Gastrocnemius medialis (tissue), 4 donors: ENCODE measurements around the gene OAS3. TPM values are rescaled to one million over a fixed set of nuclear protein-coding genes. Genes with fewer than 3 reads are reported as not detected.
"Not testable (repeated sequence)": the region's sequence is repeated elsewhere in the genome, so short reads cannot be mapped to it uniquely, and the experiment has no call there.

Experiments
- ATAC-seq, 2 donors: fragments of 150-250 bp; one replicate each; pipeline ENCODE4 v1.9.1; 2016
- DNase-seq, 2 donors: peaks; one replicate each; pipeline ENCODE4 v3.0.0-alpha.2; 2019
- H3K27ac ChIP-seq, 4 donors: fragments of 200-600 bp; sonication (generic); 1 replicate in 1 of 4; 2 replicates in 3 of 4; pipeline ENCODE4 v1.5.1; 2016 to 2018; ENCODE audit warnings: mild to moderate bottlenecking in 2 of 4, moderate library complexity in 1 of 4
- H3K27me3 ChIP-seq, 3 donors: fragments of 200-600 bp; sonication (generic) in 2 of 3; 1 replicate in 1 of 3; 2 replicates in 2 of 3; pipeline versions ENCODE4 v1.5.1 to v1.6.0; 2016 to 2019; ENCODE audit warnings: mild to moderate bottlenecking in 1 of 3, moderate library complexity in 1 of 3
- H3K36me3 ChIP-seq, 2 donors: fragments of 200-600 bp; sonication (generic) in 1 of 2; one replicate each; pipeline ENCODE4 v1.5.1; 2017 to 2018
- H3K4me1 ChIP-seq, 2 donors: fragments of 200-600 bp; sonication (generic) in 1 of 2; one replicate each; pipeline ENCODE4 v1.5.1; 2016 to 2017; ENCODE audit warnings: mild to moderate bottlenecking in 2 of 2
- H3K4me3 ChIP-seq, 4 donors: fragments of 200-600 bp; sonication (generic) in 3 of 4; 1 replicate in 1 of 4; 2 replicates in 3 of 4; pipeline ENCODE4 v1.5.1; 2016 to 2019; ENCODE audit warnings: mild to moderate bottlenecking in 2 of 4
- H3K9me3 ChIP-seq, 3 donors: fragments of 200-600 bp; sonication (generic) in 2 of 3; 1 replicate in 1 of 3; 2 replicates in 2 of 3; pipeline ENCODE4 v1.5.1; 2016 to 2019
- POLR2A ChIP-seq, 2 donors: fragments of 450-650 bp; IDR thresholded peaks; one replicate each; pipeline ENCODE4 v1.6.1; 2017; ENCODE audit warnings: antibody characterized with exemption in 2 of 2, mild to moderate bottlenecking in 2 of 2, moderate library complexity in 2 of 2
- in situ Hi-C, 4 donors: fragments of 200-750 bp; cut with MboI; loops; one replicate each; pipeline versions ENCODE4 v1.15.0 to v1.8.0; 2017; ENCODE audit warnings: low sequenced_read_pairs in 4 of 4
- intact Hi-C: fragments of 100-400 bp; cut with DNase I; formaldehyde crosslinking; loops from one replicate; pipeline ENCODE4 v1.15.1; 2023; ENCODE audit warnings: low total_unique reads
- total RNA-seq, 4 donors: library from RNA; depleted of rRNA; stranded (reverse); fragments of >200 nt; gene quantifications; one replicate each; pipeline versions ENCODE4 v1.1.0 to v1.2.3, GENCODE V29; 2016
- TF ChIP-seq, protein P1 (sequence below), 5 experiments: fragments of 450-650 bp in 3 of 5; fragments of 200-600 bp in 2 of 5; sonication (generic) in 2 of 5; IDR thresholded peaks in 4 of 5; conservative IDR thresholded peaks in 1 of 5; 1 replicate in 4 of 5; 2 replicates in 1 of 5; pipeline ENCODE4 v1.5.1; 2016 to 2019; ENCODE audit warnings: antibody characterized with exemption in 5 of 5, mild to moderate bottlenecking in 3 of 5, moderate library complexity in 3 of 5

OAS3 gene
- total RNA-seq, 4 donors from 2014 or later = 1.4 to 5.3 (median 4.2) TPM

DNA sequence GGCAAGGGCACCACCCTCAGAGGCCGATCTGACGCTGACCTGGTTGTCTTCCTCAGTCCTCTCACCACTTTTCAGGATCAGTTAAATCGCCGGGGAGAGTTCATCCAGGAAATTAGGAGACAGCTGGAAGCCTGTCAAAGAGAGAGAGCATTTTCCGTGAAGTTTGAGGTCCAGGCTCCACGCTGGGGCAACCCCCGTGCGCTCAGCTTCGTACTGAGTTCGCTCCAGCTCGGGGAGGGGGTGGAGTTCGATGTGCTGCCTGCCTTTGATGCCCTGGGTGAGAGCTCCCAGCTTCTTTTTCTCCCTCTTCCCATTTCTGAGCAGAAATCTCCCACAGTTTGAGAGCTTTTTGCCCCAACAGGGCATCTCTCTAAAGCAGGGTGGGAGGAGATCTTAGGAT lies 29.7 kb upstream of the OAS3 start:
- no peak for TF ChIP-seq POLR2A (IDR thresholded peaks at IDR 0.05)
- TF ChIP-seq, protein P1, sequence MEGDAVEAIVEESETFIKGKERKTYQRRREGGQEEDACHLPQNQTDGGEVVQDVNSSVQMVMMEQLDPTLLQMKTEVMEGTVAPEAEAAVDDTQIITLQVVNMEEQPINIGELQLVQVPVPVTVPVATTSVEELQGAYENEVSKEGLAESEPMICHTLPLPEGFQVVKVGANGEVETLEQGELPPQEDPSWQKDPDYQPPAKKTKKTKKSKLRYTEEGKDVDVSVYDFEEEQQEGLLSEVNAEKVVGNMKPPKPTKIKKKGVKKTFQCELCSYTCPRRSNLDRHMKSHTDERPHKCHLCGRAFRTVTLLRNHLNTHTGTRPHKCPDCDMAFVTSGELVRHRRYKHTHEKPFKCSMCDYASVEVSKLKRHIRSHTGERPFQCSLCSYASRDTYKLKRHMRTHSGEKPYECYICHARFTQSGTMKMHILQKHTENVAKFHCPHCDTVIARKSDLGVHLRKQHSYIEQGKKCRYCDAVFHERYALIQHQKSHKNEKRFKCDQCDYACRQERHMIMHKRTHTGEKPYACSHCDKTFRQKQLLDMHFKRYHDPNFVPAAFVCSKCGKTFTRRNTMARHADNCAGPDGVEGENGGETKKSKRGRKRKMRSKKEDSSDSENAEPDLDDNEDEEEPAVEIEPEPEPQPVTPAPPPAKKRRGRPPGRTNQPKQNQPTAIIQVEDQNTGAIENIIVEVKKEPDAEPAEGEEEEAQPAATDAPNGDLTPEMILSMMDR (IDR thresholded peaks at IDR 0.05 in 4 of 5, conservative IDR thresholded peaks at IDR 0.05 in 1 of 5) = no peak
- DNase-seq = no peak
- Histone ChIP-seq H3K27ac (no peak overlapping the region), H3K36me3 (no peaks in the 10 kb centered on the region), H3K27me3 (no peaks in the 10 kb centered on the region), H3K4me3 (peak overlapping the region in 1 of 4 donors; percentile 51), H3K9me3 (peaks cover 0 to 6% (median 6%) of the 10 kb centered on the region in 3 donors), H3K4me1 (no peaks in the 10 kb centered on the region)
- in situ Hi-C loops = no loop called here
- no peak for ATAC-seq
- intact Hi-C loops = no loop called here

DNA sequence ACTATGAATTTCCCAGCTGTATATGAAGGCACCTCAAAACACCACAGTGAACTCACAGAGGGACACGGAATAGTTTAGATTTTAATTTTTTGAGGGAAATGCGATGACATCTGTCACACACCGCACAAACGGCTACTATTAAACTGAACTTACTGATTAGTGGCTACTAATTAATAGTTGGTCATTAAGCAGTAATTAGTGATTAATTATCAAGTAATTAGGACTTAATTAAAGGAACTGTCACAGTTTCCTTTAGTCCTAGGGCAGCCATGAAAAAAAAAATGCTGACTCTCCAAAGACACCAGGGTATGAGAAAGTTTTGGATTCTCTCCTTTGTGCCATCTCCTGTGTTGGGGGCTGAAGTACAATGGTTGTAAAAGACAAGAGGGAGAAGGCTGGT lies 28.6 kb upstream of the OAS3 start:
- in situ Hi-C loops = no loop called here

DNA sequence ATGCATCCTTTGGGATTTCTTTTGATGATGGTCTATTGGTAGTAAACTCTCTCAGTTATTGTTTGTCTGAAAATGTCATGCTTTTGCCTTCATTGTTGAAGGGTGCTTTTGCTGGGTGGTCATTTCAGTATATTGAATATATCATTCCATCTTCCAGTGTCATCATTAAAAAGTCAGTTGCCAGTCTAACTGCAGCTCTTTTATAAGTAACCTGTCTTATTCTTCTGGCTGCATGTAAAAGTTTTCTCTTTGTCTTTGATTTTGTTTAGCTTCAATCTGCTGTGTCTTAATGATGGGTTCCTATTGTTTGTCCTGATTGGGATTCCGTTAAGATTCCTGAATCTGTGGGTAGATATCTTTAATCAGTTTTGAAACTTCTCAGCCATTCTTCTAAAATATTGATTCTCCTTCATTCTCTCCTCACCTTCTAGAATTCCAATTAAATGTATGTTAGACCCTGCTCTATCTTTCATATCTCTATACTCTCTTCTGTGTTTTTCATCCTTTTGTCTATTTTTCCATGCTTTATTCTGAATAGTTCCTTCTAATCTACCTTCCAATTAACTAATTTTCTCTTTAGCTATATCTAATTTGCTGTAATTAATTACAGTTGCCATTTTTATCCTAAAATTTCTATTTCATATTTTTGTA lies 25.1 kb upstream of the OAS3 start:
- ATAC-seq (no peak), DNase-seq (no peak)
- in situ Hi-C loops = no loop called here
- Histone ChIP-seq H3K27me3 (no peaks in the 10 kb centered on the region), H3K36me3 (no peaks in the 10 kb centered on the region), H3K9me3 (peaks cover 0 to 6% (median 6%) of the 10 kb centered on the region in 3 donors), H3K4me3 (no peak overlapping the region), H3K27ac (no peak overlapping the region), H3K4me1 (no peaks in the 10 kb centered on the region)
- intact Hi-C loops = no loop called here
- TF ChIP-seq, protein P1 (IDR thresholded peaks at IDR 0.05 in 4 of 5, conservative IDR thresholded peaks at IDR 0.05 in 1 of 5) = no peak
- no peak for TF ChIP-seq POLR2A (IDR thresholded peaks at IDR 0.05)

More for the DNA sequence above, 28.6 kb upstream of the OAS3 start:
- no peaks in the 10 kb centered on the region for H3K27me3 ChIP-seq
- no peaks in the 10 kb centered on the region for H3K36me3 ChIP-seq
- H3K9me3 ChIP-seq = peaks cover 0 to 6% (median 6%) of the 10 kb centered on the region in 3 donors
- no peak overlapping the region for H3K27ac ChIP-seq
- intact Hi-C loops = no loop called here
- ATAC-seq (no peak), DNase-seq (no peak)
- H3K4me3 ChIP-seq = no peak overlapping the region
- no peaks in the 10 kb centered on the region for H3K4me1 ChIP-seq
- no peak for TF ChIP-seq POLR2A (IDR thresholded peaks at IDR 0.05)
- TF ChIP-seq, protein P1 (IDR thresholded peaks at IDR 0.05 in 4 of 5, conservative IDR thresholded peaks at IDR 0.05 in 1 of 5) = no peak

DNA sequence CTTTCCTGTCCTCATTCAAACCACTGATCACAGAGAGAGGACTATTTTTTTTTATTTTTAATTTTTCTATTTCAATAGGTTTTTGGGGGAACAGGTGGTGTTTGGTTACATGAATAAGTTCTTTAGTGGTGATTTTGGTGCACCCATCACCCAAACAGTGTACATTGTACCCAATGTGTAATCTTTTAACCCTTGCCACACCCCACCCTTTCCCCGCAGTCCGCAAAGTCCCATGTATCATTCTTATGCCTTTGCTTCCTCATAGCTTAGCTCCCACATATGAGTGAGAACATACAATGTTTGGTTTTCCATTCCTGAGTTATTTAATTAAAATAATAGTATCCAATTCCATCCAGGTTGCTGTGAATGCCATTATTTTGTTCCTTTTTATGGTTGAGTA lies 24.4 kb upstream of the OAS3 start:
- H3K27ac ChIP-seq, DNase-seq, in situ Hi-C loops, H3K27me3 ChIP-seq, ATAC-seq, H3K4me1 ChIP-seq, H3K36me3 ChIP-seq, H3K4me3 ChIP-seq, H3K9me3 ChIP-seq, intact Hi-C loops: not testable (repeated sequence)

DNA sequence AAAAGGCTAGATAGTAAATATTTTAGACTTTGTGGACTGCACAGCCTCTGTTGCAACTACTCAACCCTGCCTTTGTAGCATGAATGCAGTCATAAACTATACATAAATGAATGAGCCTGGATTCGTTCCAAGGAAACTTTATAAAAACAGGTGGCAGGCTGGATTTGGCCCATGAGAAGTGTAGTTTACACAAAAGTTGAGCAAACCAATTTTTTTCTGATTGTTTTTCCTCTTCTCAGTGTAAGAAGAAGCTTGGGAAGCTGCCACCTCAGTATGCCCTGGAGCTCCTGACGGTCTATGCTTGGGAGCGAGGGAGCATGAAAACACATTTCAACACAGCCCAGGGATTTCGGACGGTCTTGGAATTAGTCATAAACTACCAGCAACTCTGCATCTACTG lies 22.0 kb upstream of the OAS3 start:
- no peak for ATAC-seq
- TF ChIP-seq, protein P1 (IDR thresholded peaks at IDR 0.05 in 4 of 5, conservative IDR thresholded peaks at IDR 0.05 in 1 of 5) = no peak
- TF ChIP-seq POLR2A (IDR thresholded peaks at IDR 0.05) = no peak
- in situ Hi-C loops (no loop called here), intact Hi-C loops (no loop called here)
- no peak overlapping the region for H3K27ac ChIP-seq
- peaks cover 0 to 6% (median 6%) of the 10 kb centered on the region in 3 donors for H3K9me3 ChIP-seq
- H3K36me3 ChIP-seq = no peaks in the 10 kb centered on the region
- H3K27me3 ChIP-seq = no peaks in the 10 kb centered on the region
- peak in 1 of 2 donors; percentile 17 for DNase-seq
- no peak overlapping the region for H3K4me3 ChIP-seq
- no peaks in the 10 kb centered on the region for H3K4me1 ChIP-seq
